Measurements from ENCODE around the gene RNGTT. TPM values are rescaled to one million over a fixed set of nuclear protein-coding genes. Genes with fewer than 3 reads are reported as not detected.

Gene RNGTT
- total and polyA plus RNA-seq, 10 of the 15 experiments (the other 5 are each of a cell fraction or from before 2014, with no cell fraction given) = 7.7 to 30.4 (median 22.2) TPM

- TF ChIP-seq E2F8 (IDR thresholded peaks at IDR 0.05; ENCODE audit: low read depth, partially characterized antibody) = no peak
Observed at GRCh38 chr6:88695937-88696336, 267.5 kb downstream of the RNGTT start (continued).

- Histone ChIP-seq H3K4me3 (no peak overlapping the region), H3K4me1 (ENCODE audit: control insufficient read depth, insufficient read depth, low read length) (no peaks in the 10 kb centered on the region), H3K9me3 (replicated peaks; ENCODE audit: control insufficient read depth, insufficient read depth, low read length) (peaks cover 2% of the 10 kb centered on the region; the same call in 2 of the 3 replicates), H3K27me3 (replicated peaks in 1 of 2; ENCODE audit: control insufficient read depth in 2 of 2, insufficient read depth in 2 of 2, low read length in 1 of 2) (no peaks in the 10 kb centered on the region), H3K36me3 (ENCODE audit: control insufficient read depth in 2 of 2, insufficient read depth in 2 of 2, low read length in 1 of 2) (no peaks in the 10 kb centered on the region), H2AFZ (ENCODE audit: control insufficient read depth, low read depth, low read length) (no peak overlapping the region), H4K20me1 (ENCODE audit: control insufficient read depth, insufficient read depth) (no peaks in the 10 kb centered on the region), H3K4me2 (ENCODE audit: control insufficient read depth, insufficient read depth) (no peak overlapping the region), H3K79me2 (ENCODE audit: control insufficient read depth, insufficient read depth, low read length) (no peaks in the 10 kb centered on the region), H3K27ac (ENCODE audit: control insufficient read depth, insufficient read depth) (no peak overlapping the region), H3K9ac (ENCODE audit: control insufficient read depth, insufficient read depth, low read length) (no peak overlapping the region)
- no peak for ATAC-seq
- RAD21 ChIA-PET (ENCODE audit: unreplicated experiment) = no interaction called here
- CTCF ChIA-PET = interaction anchor here (1.1 kb wide), 1 partner anchor 28 kb away, joined by 3 read pairs; no protein-coding TSS in a partner anchor
- no peak for DNase-seq (ENCODE audit: low read depth, low spot score)
- intact Hi-C loops (cut with micrococcal nuclease; ENCODE audit: unreplicated experiment) = no loop called here
- POLR2A ChIA-PET = no interaction called here
- BruUV-seq (replicated peaks) = no TSS peak
- 97% methylated on average over 3 of the region's 3 CpGs for WGBS (ENCODE audit: insufficient coverage, insufficient replicate concordance, low lambda C conversion rate, missing lambda C conversion rate)
- SMC1A ChIA-PET (ENCODE audit: uncharacterized antibody, unreplicated experiment) = interaction anchor here (2.9 kb wide), 1 partner anchor 15 kb away, joined by 7 read pairs; no protein-coding TSS in a partner anchor
- in situ Hi-C loops (cut with MboI) = no loop called here
- no peak for FAIRE-seq
- TF ChIP-seq SPI1 (IDR thresholded peaks at IDR 0.05; ENCODE audit: borderline replicate concordance, insufficient read depth, low read depth, low read length) = no peak
- no peak for TF ChIP-seq EED (IDR thresholded peaks at IDR 0.05; ENCODE audit: low read depth)
- no peak for TF ChIP-seq RAD21 (IDR thresholded peaks at IDR 0.05; ENCODE audit: insufficient read depth, low read depth, low read length)
- no peak for TF ChIP-seq MEF2A (IDR thresholded peaks at IDR 0.05; ENCODE audit: insufficient read depth, low read depth, low read length)
- no peak for TF ChIP-seq ZSCAN29 (IDR thresholded peaks at IDR 0.05)
- TF ChIP-seq KLF5 (IDR thresholded peaks at IDR 0.05; ENCODE audit: partially characterized antibody) = no peak
- TF ChIP-seq LARP7 (IDR thresholded peaks at IDR 0.05) = no peak
- TF ChIP-seq PBX3 (IDR thresholded peaks at IDR 0.05; ENCODE audit: insufficient replicate concordance, low read depth, low read length) = no peak
- no peak for TF ChIP-seq ZBTB11 (CRISPR knock-in tag; IDR thresholded peaks at IDR 0.05)
- TF ChIP-seq NBN (IDR thresholded peaks at IDR 0.05) = no peak
- TF ChIP-seq ELK1 (IDR thresholded peaks at IDR 0.05; ENCODE audit: low read depth, low read length) = no peak
- TF ChIP-seq POLR2A (IDR thresholded peaks at IDR 0.05; ENCODE audit: low read depth, low read length) = no peak
- TF ChIP-seq MEF2B (IDR thresholded peaks at IDR 0.05; ENCODE audit: partially characterized antibody, poor library complexity, severe bottlenecking) = no peak
Observed at GRCh38 chr6:88683734-88684133, 279.7 kb downstream of the RNGTT start.
